Loucy (cell line): ENCODE data around the gene HPD.

Experiments used
- EZH2phosphoT487 ChIP-seq: fragments of 200-600 bp; IDR thresholded peaks from 2 replicates; pipeline ENCODE4 v1.6.1; 2018; ENCODE audit warnings: antibody characterized with exemption, mild to moderate bottlenecking, moderate library complexity, borderline replicate concordance
- TF ChIP-seq, protein P1 (sequence below): fragments of 200-600 bp; sonication (generic); conservative IDR thresholded peaks from 2 replicates; pipeline ENCODE4 v1.5.1; 2014; ENCODE audit warnings: mild to moderate bottlenecking, antibody characterized with exemption, low read length

DNA sequence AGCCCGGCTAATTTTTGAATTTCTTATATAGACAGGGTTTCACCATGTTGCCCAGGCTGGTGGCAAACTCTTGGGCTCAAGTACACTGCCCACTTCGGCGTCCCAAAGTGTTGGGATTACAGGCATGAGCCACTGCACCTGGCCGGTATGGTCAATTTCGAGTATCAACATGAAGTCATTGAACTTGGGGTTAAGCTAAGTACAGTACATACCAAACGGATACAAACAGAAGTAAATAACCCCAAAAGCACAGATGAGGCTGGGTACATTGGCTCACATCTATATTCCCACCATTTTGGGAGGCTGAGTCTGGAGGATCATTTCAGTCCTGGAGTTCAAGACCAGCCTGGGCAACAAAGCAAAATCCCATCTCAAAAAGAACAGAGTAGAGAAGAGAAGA lies 16.9 kb upstream of the HPD start:
- TF ChIP-seq, protein P1, sequence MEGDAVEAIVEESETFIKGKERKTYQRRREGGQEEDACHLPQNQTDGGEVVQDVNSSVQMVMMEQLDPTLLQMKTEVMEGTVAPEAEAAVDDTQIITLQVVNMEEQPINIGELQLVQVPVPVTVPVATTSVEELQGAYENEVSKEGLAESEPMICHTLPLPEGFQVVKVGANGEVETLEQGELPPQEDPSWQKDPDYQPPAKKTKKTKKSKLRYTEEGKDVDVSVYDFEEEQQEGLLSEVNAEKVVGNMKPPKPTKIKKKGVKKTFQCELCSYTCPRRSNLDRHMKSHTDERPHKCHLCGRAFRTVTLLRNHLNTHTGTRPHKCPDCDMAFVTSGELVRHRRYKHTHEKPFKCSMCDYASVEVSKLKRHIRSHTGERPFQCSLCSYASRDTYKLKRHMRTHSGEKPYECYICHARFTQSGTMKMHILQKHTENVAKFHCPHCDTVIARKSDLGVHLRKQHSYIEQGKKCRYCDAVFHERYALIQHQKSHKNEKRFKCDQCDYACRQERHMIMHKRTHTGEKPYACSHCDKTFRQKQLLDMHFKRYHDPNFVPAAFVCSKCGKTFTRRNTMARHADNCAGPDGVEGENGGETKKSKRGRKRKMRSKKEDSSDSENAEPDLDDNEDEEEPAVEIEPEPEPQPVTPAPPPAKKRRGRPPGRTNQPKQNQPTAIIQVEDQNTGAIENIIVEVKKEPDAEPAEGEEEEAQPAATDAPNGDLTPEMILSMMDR: no peak
- TF ChIP-seq EZH2phosphoT487: no peak
